Measurements from ENCODE around the gene DSCAML1. TPM values are rescaled to one million over a fixed set of nuclear protein-coding genes. Genes with fewer than 3 reads are reported as not detected.

Gene DSCAML1
- total RNA-seq, 1 donor: not detected

DNA sequence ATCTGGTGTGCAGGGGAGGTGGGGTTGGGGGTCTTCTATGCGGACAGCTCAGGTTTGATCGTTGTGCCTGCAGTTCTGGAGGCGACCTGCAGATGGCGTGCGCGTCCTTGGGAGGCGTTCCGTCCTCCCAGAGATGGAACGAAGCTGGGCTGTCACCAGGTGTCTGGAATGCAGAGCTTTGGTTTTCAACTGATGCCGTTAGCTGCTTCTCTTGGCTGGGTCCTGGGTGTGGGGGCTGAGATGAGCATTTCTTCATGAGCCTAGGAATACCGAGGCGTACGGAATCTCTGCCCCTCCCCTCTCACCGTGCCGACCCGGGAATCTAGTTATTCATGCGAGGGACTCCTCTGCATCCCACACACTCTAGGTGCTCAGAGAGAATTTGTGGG, 370.7 kb downstream of the DSCAML1 start:
- H3K4me3 ChIP-seq (ENCODE audit: low read depth, low read length): no peak overlapping the region
- DNase-seq (ENCODE audit: low read depth): peak; percentile 42
- TF ChIP-seq, protein P1, sequence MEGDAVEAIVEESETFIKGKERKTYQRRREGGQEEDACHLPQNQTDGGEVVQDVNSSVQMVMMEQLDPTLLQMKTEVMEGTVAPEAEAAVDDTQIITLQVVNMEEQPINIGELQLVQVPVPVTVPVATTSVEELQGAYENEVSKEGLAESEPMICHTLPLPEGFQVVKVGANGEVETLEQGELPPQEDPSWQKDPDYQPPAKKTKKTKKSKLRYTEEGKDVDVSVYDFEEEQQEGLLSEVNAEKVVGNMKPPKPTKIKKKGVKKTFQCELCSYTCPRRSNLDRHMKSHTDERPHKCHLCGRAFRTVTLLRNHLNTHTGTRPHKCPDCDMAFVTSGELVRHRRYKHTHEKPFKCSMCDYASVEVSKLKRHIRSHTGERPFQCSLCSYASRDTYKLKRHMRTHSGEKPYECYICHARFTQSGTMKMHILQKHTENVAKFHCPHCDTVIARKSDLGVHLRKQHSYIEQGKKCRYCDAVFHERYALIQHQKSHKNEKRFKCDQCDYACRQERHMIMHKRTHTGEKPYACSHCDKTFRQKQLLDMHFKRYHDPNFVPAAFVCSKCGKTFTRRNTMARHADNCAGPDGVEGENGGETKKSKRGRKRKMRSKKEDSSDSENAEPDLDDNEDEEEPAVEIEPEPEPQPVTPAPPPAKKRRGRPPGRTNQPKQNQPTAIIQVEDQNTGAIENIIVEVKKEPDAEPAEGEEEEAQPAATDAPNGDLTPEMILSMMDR (IDR thresholded peaks at IDR 0.05; ENCODE audit: insufficient read depth, low read depth, low read length): peak; percentile 99

DNA sequence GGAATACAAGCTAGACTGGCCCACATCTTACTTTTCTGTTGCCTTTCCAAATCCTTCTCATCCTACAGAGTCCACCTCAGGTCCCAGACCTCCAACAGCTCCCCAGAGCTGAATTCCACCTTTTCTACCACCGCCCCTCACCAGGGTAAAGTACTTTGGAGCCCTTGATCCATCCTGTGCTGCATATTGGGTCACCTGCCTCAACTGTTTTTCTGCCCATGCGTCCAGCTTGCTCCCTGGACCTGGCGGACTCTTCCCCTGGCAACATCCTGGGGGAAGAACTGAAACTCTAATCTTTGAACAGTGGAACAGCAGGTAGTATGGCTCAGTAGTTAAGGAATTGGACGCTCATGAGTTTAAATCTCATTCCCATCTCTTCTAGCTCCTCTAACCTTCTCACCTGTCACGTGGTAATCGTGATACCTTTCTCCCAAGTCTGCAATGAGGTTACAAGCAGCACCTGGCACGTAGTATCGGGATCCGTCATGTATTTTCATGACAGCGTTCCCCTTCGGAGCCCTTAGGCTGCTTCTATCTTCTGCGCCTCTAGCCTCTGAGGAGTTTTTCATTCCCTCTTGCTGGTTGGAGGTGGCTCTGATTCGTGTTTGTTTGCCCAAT, 371.2 kb downstream of the DSCAML1 start:
- TF ChIP-seq, protein P1 (IDR thresholded peaks at IDR 0.05; ENCODE audit: insufficient read depth, low read depth, low read length): no peak
- no peak for DNase-seq (ENCODE audit: low read depth)
- H3K4me3 ChIP-seq (ENCODE audit: low read depth, low read length): no peak overlapping the region

DNA sequence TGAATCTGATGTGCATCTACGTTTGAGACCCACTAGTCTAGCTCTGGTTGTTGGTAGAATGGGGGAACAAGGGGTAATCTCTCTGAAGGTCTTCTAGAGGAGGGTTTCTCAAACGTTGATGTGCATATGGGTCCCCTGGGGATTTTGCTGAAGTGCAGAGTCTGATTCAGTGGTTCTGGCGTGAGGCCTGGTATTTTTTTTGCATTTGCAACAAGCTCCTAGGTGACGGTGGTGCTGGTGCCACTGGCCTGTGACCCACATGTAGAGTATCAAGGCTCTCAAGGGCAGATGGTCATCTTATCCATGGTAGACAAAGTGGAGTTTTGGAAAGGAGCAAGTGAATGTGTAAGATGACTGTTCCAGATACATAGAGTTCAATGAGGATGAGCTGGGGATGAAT, 372.2 kb downstream of the DSCAML1 start:
- H3K4me3 ChIP-seq (ENCODE audit: low read depth, low read length): no peak overlapping the region
- TF ChIP-seq, protein P1 (IDR thresholded peaks at IDR 0.05; ENCODE audit: insufficient read depth, low read depth, low read length): no peak
- no peak for DNase-seq (ENCODE audit: low read depth)

- TF ChIP-seq, protein P1 (IDR thresholded peaks at IDR 0.05; ENCODE audit: insufficient read depth, low read depth, low read length): no peak
- H3K4me3 ChIP-seq (ENCODE audit: low read depth, low read length): no peak overlapping the region
- DNase-seq (ENCODE audit: low read depth): no peak
Observed at GRCh38 chr11:117423046-117423575, 373.9 kb downstream of the DSCAML1 start.

GRCh38 chr11:117421476-117421875, 375.5 kb downstream of the DSCAML1 start:
- no peak for DNase-seq (ENCODE audit: low read depth)
- TF ChIP-seq, protein P1 (IDR thresholded peaks at IDR 0.05; ENCODE audit: insufficient read depth, low read depth, low read length): no peak

DNA sequence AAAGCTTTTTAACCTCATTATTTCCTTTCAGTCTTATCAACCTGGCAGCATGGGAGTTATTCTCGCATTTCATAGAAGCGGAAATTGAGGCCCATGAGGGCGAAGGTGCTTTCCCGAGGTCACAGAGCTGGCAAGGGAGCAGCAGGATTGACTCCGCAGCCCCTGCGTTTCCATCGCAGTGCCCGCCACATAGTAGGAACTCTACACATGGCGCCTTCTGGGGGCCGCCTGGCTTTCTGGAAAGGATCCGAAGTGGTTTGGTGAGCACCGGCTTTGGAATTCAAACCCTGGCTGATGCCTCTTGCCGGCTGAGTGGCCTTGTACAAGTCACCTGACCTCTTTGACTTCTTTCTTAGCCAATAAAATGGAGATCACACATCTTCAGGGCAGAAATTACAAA, 376.0 kb downstream of the DSCAML1 start:
- no peak for DNase-seq (ENCODE audit: low read depth)
- TF ChIP-seq, protein P1 (IDR thresholded peaks at IDR 0.05; ENCODE audit: insufficient read depth, low read depth, low read length): no peak
- H3K4me3 ChIP-seq (ENCODE audit: low read depth, low read length): no peak overlapping the region

More at GRCh38 chr11:117421476-117421875, 375.5 kb downstream of the DSCAML1 start:
- H3K4me3 ChIP-seq (ENCODE audit: low read depth, low read length): no peak overlapping the region

GRCh38 chr11:117420598-117420997, 376.4 kb downstream of the DSCAML1 start:
- TF ChIP-seq, protein P1 (IDR thresholded peaks at IDR 0.05; ENCODE audit: insufficient read depth, low read depth, low read length): no peak
- H3K4me3 ChIP-seq (ENCODE audit: low read depth, low read length): no peak overlapping the region
- no peak for DNase-seq (ENCODE audit: low read depth)
